SK-N-MC (cell line): ENCODE data around the gene DAB2IP.

Source experiments
- EZH2 ChIP-seq: fragments of 200-600 bp; sonication (generic); IDR thresholded peaks from one replicate; pipeline ENCODE4 v1.6.1; 2017; ENCODE audit warnings: antibody characterized with exemption
- POLR2AphosphoS5 ChIP-seq: IDR thresholded peaks from 2 replicates; pipeline ENCODE4 v1.6.1; 2012; ENCODE audit warnings: mild to moderate bottlenecking, low read depth, low read length, borderline replicate concordance

DNA sequence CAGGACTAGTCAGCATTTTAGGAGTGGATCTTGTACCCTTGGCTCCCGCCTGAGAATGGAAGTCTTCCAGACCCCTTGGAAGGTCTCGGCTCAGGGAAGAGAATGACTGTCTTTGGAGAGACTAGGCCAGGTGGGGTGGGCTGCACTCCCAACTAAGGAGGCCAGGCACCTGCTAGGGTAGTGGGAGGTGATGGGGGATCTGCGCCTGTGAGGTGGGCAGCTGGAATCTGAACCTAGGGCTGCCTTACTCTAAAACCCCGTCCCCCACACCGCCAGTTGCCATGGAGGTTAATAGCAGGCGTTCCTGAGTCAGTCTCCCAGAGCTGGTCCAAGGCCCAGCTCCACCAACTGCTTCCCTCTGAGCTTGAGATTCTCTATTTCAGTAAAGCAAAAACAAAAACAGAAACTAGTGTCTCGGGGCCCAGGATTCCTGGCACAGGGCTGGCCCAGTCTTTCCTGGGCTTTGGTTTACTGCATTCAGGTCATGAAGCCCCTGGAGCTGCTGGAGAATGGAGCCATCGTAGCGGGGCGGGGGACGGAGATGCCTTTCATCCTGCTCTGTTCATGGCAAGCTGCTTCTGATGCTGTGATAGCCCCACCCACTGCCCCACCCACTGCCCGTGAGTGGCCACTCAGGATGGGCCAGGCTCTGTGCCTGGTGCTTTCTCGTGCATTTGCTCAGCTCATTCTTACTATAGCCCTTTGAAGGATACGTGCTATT lies 57.5 kb downstream of the DAB2IP start:
- TF ChIP-seq EZH2 (no peak), POLR2AphosphoS5 (no peak)
